Cerebellar nuclear complex (tissue), 1 donor: ENCODE data around the gene GART.
A peak's percentile ranks its signal among the peaks of the same experiment; 100 is the strongest.
"Not testable (repeated sequence)": the region's sequence is repeated elsewhere in the genome, so short reads cannot be mapped to it uniquely, and the experiment has no call there.

Source experiments
- DNase-seq, 2 experiments: peaks; one replicate each; lab custom pipeline; 2025; lab: John Stamatoyannopoulos, UW

The GART gene

DNA sequence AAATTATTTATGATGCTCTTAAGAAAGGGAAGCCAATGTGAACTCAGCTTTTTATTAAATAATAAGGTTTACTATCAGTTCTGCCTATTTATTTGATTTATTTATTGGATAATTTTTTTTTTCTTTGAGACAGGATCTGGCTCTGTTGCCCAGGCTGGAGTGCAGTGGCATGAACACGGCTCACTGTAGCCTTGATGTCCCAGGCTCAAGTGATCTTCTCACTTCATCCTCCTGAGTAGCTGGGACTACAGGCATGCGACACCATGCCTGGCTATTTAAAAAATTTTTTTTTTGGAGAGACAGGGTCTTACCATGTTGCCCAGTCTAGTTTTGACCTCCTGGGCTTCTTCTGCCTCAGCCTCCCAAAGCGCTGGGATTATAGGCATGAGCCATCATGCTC lies 29.4 kb downstream of the GART start:
- DNase-seq = no peak

- no peak for DNase-seq
These were observed 30.3 kb downstream of the GART start for GRCh38 chr21:33511639-33512038.

DNA sequence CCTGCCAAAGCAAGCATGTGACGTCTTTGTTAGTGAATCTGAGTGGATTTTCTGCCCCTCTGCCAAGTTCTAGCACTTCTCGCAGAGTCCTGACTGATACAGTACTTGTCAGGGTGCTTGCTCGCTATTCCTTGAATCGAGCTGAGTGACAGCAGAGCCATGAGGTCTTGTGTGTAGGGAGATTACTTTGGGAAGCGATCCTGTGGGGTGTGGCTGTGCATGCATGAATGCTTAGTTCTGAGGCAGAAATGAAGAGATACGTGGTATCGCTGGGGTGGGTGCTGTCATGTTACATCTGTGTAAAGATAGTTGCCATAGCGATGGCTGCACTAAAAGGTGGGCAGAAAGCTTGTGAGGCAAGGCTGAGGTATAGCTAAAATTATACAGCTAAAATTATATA lies 31.1 kb downstream of the GART start:
- no peak for DNase-seq

DNA sequence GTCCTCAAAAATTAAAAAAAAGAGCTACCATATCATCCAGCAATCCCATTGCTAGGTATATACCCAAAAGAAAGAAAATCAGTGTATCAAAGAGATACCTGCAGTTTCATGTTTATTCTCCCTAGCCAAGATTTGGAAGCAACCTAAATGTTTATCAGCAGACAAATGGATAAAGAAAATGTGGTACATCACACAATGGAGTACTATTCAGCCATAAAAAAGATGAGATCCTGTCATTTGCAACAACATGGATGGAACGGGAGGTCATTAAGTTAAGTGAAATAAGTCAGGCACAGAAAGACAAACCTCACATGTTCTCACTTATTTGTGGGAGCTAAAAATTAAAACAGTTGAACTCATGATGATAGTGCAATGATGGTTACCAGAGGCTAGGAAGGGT lies 34.9 kb downstream of the GART start:
- DNase-seq = not testable (repeated sequence)

GRCh38 chr21:33505833-33506232 lies 36.1 kb downstream of the GART start:
- DNase-seq = no peak

GRCh38 chr21:33496345-33496744 lies 45.6 kb downstream of the GART start:
- no peak for DNase-seq

DNA sequence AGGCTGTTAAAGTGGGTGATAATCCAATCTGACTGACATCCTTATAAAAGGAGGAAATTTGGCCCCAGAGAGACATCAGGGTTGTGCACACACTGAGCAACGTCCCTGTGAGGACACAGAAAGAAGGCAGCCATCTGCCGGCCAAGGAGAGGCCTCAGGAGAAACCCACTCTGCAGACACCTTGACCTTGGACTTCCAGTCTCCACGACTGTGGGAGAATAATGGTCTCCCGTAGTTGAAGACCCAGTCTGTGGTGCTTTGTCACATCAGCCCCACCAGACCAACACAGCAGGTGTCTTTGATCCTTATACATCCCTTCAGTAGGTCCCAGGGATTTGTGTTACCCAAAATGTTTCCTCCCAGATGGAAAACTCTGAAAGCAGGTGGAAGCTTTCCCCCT lies 46.2 kb downstream of the GART start:
- no peak for DNase-seq

DNA sequence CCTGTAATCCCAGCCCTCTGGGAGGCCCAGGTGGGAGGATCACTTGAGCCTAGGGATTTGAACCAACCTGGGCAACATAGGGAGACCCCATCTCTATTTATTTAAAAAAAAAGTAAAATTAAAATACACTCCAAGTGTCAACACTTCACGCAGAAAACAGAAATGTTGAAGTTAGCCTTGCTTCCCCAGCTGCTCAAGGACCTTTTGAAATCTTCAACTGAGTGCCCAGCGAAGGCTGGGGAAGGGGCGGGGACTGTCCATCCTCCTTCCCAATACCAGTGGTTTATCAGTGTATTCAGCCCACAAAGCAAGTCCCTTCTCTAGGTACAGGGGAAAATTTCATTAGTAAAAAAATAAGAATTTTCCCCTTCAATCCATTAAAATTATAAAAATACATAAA lies 48.2 kb downstream of the GART start:
- no peak for DNase-seq

- no peak for DNase-seq
These were observed 49.3 kb downstream of the GART start for GRCh38 chr21:33492571-33492970.

- DNase-seq = peak; percentile 37 to 83
These were observed 50.4 kb downstream of the GART start, which contains the start of gene DNAJC28 for GRCh38 chr21:33491373-33492102. DNAJC28 (minus strand) TSS chr21:33491716; CDS start chr21:33489393, 2,323 bp downstream.

DNA sequence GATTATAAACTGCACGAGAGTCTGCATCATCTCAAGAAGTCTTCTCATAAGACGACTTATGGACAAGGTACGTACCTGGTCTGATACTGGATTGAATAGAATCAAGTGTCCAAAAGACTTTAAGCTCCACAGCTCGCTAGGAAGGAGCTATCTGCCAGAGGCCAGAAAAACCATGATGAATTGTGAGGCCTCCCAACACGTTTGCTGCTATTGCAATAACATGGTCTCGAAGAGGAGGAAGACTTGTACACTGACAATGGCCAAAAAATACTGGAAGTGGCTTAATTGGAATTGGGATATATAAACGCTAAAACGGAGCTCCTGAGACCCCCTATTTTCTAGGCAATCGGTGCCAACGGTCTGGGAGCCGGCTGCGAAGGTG lies 50.9 kb downstream of the GART start:
- DNase-seq = no peak

DNA sequence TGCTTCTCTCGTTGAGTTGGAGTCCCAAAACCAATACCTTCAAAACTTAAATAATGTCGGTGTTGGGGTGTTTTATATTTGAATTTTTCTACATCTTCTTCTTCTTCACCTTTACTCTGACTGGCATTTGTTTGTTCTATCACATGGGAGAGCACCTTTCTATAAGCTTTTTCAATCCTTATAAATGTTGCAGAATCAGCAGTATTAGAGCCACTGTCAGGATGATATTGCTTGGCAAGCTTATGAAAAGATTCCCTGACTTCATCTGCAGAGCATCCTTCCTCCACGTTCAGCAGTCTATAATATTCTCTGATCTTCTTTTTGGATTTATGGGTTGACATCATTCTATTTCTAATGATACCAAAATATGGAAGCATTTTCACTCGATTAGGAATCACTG lies 53.0 kb downstream of the GART start:
- no peak for DNase-seq

DNA sequence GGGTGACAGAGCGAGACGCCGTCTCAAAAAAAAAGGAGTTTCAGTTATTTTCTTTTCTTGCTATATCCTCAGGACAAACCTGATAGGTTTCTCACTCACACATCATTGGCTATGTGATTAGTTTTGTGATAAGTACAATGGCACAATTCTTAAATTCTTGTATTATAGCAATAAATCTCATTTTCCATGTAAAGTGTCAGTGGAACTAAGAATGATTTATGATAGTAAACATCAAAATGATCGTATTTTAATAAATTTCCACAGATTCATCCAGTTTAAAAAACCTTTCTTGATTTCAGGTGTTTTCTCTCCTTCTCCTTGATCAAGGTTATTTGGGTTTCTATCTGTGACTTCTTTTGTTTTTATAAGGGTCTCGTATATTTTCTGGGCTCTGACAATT lies 53.9 kb downstream of the GART start:
- no peak for DNase-seq

DNA sequence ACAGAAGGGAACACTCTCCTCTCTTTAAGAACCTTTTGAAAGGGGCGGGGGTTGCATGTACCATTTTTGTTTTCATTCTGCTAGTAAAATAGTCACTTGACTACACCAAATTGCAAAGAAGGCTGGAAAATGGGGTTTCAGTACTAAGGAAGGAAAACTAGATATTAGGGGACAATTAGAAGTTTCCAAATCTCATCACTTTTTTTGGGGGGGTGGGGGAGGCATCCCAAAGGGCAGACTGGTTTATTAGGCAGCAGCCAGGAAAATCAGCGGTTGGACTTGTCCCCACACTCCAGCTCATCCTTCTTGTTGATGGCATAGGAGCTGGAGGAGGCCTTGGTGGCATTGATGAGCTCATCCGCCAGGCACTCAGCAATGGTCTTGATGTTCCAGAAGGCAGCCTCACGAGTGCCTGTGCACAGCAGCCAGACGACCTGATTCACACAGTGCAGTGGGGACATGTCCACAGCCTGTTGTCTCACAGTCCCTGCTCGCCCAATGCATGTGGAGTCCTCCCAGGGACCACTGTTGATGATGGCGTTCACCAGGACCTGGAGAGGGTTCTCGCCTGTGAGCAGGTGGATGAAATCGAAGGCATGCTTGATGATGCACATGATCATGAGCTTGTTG lies 60.5 kb downstream of the GART start:
- DNase-seq = no peak

DNA sequence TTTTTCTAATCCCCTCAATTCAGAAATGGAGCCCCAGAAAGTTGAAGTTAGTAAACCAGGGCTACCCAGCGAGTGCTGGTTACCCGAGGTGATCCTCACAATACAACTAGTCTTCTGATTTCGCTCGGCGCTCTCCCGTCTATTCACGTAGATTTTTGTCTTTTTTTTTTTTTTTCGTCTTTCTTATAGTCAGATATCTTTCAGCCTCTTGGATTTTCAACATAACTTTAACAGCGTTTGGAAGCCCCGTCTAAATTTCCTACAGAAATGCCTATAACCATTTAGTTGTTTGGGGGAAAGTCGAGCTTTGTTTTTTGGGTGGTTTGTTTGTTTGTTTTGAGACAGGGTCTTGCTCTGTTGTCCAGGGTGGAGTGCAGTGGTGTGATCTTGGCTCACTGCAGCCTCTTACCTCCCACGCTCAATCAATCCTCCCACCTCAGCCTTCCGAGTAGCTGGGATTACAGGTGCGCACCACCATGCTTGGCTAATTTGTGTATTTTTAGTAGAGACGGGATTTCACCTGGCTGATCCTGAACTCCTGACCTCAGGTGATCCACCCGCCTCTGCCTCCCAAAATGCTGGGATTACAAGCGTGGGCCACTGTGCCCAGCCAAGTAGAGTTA lies 61.3 kb downstream of the GART start:
- DNase-seq = no peak

DNA sequence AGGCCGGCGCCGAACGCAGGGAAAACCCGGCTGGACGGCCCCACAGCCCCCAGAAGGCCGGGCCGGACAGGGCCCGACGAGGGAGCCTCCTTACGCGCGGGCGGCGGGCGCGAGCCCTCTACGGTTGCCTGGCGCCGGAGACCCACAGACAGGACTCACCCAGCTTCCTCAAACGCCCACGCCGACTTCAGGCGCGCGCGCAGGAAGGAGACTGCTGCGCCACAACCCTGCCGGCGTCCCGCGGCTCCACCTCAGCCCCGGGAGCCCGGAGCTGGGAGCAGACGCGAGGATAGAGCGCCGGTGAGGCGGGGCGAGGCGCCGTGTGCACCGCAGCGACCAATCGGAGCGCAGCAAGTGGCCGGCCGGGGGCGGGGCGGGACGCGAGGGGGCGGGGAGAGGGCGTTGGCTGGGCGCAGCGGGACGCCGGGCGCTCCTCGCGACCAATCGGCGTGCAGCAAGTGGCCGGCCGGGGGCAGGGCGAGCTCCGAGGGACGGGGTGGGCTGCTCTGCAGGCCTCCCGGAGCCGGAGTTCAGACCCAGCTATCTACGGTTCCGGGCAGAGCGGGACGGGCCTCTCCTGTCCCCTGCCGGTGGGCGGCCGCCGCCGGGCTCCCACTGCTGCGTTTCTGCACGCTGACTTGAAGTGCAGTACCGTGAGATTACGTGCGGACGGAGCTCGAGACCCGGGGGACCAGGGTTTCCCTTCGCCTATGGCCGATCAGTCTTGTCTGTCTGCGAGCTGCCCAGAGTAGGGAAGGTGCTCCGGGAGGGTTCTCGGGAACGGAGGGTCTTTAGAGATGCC lies 62.0 kb downstream of the GART start, which contains the start of gene TMEM50B:
TMEM50B (minus strand) TSS at position 296 of the 802 bp plus-strand sequence. CDS start 11,089 bp downstream, outside the sequence.
- DNase-seq = peak; percentile 42 to 86

GRCh38 chr21:33478935-33479678 lies 62.8 kb downstream of the GART start:
- no peak for DNase-seq

DNA sequence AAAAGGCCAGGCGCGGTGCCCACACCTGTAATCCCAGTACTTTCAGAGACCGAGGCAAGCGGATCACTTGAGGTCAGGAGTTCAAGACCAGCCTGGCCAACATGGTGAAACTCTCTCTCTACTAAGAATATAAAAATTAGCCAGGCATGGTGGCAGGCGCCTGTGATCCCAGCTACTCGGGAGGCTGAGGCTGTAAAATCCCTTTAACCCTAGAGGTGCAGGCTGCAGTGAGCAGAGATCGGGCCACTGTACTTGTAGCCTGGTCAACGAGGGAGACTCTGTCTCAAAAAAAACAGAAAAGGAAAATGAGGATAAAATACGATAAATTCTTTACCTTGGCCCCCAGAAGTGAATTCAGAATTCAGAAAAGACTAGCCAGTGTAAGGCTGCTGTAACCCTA lies 63.7 kb downstream of the GART start:
- no peak for DNase-seq

DNA sequence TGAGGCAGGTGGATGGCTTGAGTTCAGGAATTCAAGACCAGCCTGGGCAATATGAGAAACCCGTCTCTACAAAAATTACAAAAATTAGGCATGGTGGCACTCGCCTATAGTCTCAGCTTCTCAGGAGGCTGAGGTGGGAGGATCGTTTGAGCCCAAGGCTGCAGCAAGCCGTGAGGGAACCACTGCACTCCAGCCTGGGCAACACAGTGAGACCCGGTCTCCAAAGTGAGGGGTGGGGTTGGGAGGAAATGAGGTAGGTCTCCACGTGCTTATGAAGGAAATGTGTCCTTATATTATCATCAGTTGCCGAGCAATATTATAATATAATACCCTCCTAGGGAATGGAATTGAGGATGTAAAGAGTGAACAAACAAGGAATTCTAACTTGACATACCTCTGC lies 64.9 kb downstream of the GART start:
- DNase-seq = no peak

DNA sequence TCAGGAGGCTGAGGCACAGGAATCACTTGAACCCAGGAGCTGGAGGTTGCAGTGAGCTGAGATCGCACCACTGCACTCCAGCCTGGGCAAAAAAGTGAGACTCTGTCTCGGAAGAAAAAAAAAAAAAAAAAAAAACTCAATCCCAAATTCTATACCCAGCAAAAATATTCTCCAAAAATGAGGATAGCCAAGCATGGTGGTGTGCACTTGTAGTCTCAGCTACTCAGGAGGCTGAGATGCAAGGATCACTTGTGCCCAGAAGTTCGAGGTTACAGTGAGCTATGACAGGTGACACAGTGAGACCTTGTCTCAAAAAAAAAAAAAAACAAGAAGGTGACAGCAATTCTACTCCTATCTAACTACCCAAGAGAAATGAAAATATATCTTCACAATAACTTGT lies 68.6 kb downstream of the GART start:
- no peak for DNase-seq

DNA sequence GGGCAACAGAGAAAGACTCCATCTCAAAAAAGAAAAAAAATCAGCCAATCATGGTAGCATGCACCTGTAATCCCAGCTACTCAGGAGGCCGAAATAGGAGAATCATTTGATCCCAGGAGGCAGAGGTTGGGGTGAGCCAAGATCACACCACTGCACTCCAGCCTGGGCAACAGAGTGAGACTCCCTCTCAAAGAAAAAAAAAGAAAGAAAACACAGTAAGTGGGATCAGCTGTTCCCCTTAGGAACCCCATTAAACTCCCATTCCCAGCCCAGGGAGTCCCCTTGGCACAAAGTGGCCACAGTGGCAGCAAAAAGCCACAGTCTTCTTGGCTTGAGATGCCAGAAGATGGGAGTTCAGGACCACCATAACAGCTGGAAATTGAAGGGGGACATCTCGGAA lies 71.2 kb downstream of the GART start:
- no peak for DNase-seq

- DNase-seq = not testable (repeated sequence)
These were observed 72.7 kb downstream of the GART start for GRCh38 chr21:33469183-33469582.
